HepG2 (cell line): ENCODE measurements around the gene HNRNPR. TPM values are rescaled to one million over a fixed set of nuclear protein-coding genes. Genes with fewer than 3 reads are reported as not detected.

Experiments
- CCAR2 ChIP-seq: fragments of 200-400 bp; formaldehyde crosslinking; optimal IDR thresholded peaks from 2 replicates; pipeline ENCODE3; 2018; ENCODE audit warnings: low read depth, mild to moderate bottlenecking, low read length, moderate library complexity
- MEIS1 ChIP-seq: sonication (generic); formaldehyde crosslinking; IDR thresholded peaks from 2 replicates; pipeline ENCODE4 v1.9.0; 2021; ENCODE audit warnings: mild to moderate bottlenecking, missing genetic modification reagents, moderate library complexity, borderline replicate concordance
- NFE2L1 ChIP-seq: sonication (generic); formaldehyde crosslinking; IDR thresholded peaks from 2 replicates; pipeline ENCODE4 v1.4.0; 2020; ENCODE audit warnings: missing genetic modification reagents, mild to moderate bottlenecking, borderline replicate concordance
- NR2F2 ChIP-seq: IDR thresholded peaks from 2 replicates; pipeline ENCODE4 v1.6.1; 2012; ENCODE audit warnings: low read depth, inconsistent platforms, borderline replicate concordance
- PHF20 ChIP-seq: sonication (generic); formaldehyde crosslinking; IDR thresholded peaks from 2 replicates; pipeline ENCODE4 v1.5.0; 2020; ENCODE audit warnings: mild to moderate bottlenecking, missing genetic modification reagents
- YEATS4 ChIP-seq: sonication (generic); formaldehyde crosslinking; IDR thresholded peaks from 2 replicates; pipeline ENCODE4 v1.4.0; 2020; ENCODE audit warnings: missing genetic modification reagents, borderline replicate concordance
- ZGPAT ChIP-seq: IDR thresholded peaks from 2 replicates; pipeline ENCODE4 v1.6.1; 2016; ENCODE audit warnings: mild to moderate bottlenecking
- ZNF18 ChIP-seq: sonication (generic); formaldehyde crosslinking; IDR thresholded peaks from 2 replicates; pipeline ENCODE4 v1.8.0; 2022; ENCODE audit warnings: mild to moderate bottlenecking, missing genetic modification reagents; ENCODE audit not compliant: insufficient replicate concordance
- ZNF230 ChIP-seq: sonication (generic); formaldehyde crosslinking; IDR thresholded peaks from 2 replicates; pipeline ENCODE4 v1.4.0; 2020; ENCODE audit warnings: mild to moderate bottlenecking, missing genetic modification reagents
- ZNF292 ChIP-seq: sonication (generic); formaldehyde crosslinking; IDR thresholded peaks from 2 replicates; pipeline ENCODE4 v1.8.1; 2022; ENCODE audit warnings: mild to moderate bottlenecking, low read depth, missing genetic modification reagents, borderline replicate concordance
- ZNF33B ChIP-seq: sonication (generic); formaldehyde crosslinking; IDR thresholded peaks from 2 replicates; pipeline ENCODE4 v1.5.1; 2020; ENCODE audit warnings: mild to moderate bottlenecking, missing genetic modification reagents
- ZNF530 ChIP-seq: sonication (generic); formaldehyde crosslinking; IDR thresholded peaks from 2 replicates; pipeline ENCODE4 v1.5.0; 2020; ENCODE audit warnings: low read depth, mild to moderate bottlenecking, missing genetic modification reagents
- polyA plus RNA-seq, 8 experiments: library from polyadenylated mRNA; depleted of rRNA in 3 of 8; stranded (reverse) in 7 of 8; unstranded in 1 of 8; fragments of >200 nt; fragmentation: Illumina TruSeq in 4 of 8; extraction: Trizol in 4 of 8; gene quantifications; 2 replicates each; pipeline versions ENCODE4 v1.2.1 to v1.2.3, GENCODE V29; 2011 to 2016; ENCODE audit warnings: low read depth in 4 of 8, missing spikeins in 1 of 8, mixed read lengths in 1 of 8; ENCODE audit not compliant: insufficient read depth in 1 of 8
- total RNA-seq, 5 experiments: library from RNA; depleted of rRNA; stranded (reverse); fragments of >200 nt; fragmentation: Illumina TruSeq; extraction: Trizol; gene quantifications; 2 replicates each; pipeline ENCODE4 v1.2.3, GENCODE V29; 2016; ENCODE audit warnings: low read depth in 1 of 5
- TF ChIP-seq, protein P1 (sequence below): sonication (generic); formaldehyde crosslinking; IDR thresholded peaks from 2 replicates; pipeline ENCODE4 v1.5.0; 2020; ENCODE audit warnings: missing genetic modification reagents
- TF ChIP-seq, protein P2 (sequence below): sonication (generic); formaldehyde crosslinking; IDR thresholded peaks from 2 replicates; pipeline ENCODE4 v1.8.1; 2023; ENCODE audit warnings: missing genetic modification reagents, inconsistent platforms, borderline replicate concordance
- TF ChIP-seq, protein P3 (sequence below), 2 experiments: IDR thresholded peaks; 2 replicates each; pipeline ENCODE4 v1.6.1; 2011 to 2012; ENCODE audit warnings: low read length in 2 of 2, borderline replicate concordance in 1 of 2, low read depth in 1 of 2, mild to moderate bottlenecking in 1 of 2, moderate library complexity in 1 of 2
- TF ChIP-seq, protein P4 (sequence below): sonication (generic); formaldehyde crosslinking; IDR thresholded peaks from 2 replicates; pipeline ENCODE4 v1.8.0; 2022; ENCODE audit warnings: missing genetic modification reagents, mild to moderate bottlenecking, borderline replicate concordance

HNRNPR gene
- total and polyA plus RNA-seq, 2 of the 13 experiments (the other 11 are each of a cell fraction or from before 2014, with no cell fraction given): 133 to 216 TPM

GRCh38 chr1:23344111-23344986, at the start of gene HNRNPR (continued):
- TF ChIP-seq ZNF33B (CRISPR knock-in tag): peak; percentile 51; the same call in 1 of the 2 replicates
- peak; percentile 63 for TF ChIP-seq ZGPAT (CRISPR knock-in tag)
- TF ChIP-seq, protein P1, sequence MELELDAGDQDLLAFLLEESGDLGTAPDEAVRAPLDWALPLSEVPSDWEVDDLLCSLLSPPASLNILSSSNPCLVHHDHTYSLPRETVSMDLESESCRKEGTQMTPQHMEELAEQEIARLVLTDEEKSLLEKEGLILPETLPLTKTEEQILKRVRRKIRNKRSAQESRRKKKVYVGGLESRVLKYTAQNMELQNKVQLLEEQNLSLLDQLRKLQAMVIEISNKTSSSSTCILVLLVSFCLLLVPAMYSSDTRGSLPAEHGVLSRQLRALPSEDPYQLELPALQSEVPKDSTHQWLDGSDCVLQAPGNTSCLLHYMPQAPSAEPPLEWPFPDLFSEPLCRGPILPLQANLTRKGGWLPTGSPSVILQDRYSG: 0 out of 2 replicates have a peak, but pooled peaks have one; percentile 42
- no peak for TF ChIP-seq CCAR2
- TF ChIP-seq ZNF530: no peak
- TF ChIP-seq ZNF230: peak; percentile 69; the same call in 1 of the 2 replicates
- 0 out of 2 replicates have a peak, but pooled peaks have one; percentile 35 for TF ChIP-seq MEIS1 (CRISPR knock-in tag)
- TF ChIP-seq YEATS4 (CRISPR knock-in tag): peak; percentile 88; the same call in 1 of the 2 replicates
- peak; percentile 56; the same call in 1 of the 2 replicates for TF ChIP-seq PHF20
- TF ChIP-seq, protein P2, sequence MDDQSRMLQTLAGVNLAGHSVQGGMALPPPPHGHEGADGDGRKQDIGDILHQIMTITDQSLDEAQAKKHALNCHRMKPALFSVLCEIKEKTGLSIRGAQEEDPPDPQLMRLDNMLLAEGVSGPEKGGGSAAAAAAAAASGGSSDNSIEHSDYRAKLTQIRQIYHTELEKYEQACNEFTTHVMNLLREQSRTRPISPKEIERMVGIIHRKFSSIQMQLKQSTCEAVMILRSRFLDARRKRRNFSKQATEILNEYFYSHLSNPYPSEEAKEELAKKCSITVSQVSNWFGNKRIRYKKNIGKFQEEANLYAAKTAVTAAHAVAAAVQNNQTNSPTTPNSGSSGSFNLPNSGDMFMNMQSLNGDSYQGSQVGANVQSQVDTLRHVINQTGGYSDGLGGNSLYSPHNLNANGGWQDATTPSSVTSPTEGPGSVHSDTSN (CRISPR knock-in tag): peak; percentile 90
- TF ChIP-seq ZNF18 (CRISPR knock-in tag): peak; percentile 6
- no peak for TF ChIP-seq NFE2L1
- TF ChIP-seq, protein P3, sequence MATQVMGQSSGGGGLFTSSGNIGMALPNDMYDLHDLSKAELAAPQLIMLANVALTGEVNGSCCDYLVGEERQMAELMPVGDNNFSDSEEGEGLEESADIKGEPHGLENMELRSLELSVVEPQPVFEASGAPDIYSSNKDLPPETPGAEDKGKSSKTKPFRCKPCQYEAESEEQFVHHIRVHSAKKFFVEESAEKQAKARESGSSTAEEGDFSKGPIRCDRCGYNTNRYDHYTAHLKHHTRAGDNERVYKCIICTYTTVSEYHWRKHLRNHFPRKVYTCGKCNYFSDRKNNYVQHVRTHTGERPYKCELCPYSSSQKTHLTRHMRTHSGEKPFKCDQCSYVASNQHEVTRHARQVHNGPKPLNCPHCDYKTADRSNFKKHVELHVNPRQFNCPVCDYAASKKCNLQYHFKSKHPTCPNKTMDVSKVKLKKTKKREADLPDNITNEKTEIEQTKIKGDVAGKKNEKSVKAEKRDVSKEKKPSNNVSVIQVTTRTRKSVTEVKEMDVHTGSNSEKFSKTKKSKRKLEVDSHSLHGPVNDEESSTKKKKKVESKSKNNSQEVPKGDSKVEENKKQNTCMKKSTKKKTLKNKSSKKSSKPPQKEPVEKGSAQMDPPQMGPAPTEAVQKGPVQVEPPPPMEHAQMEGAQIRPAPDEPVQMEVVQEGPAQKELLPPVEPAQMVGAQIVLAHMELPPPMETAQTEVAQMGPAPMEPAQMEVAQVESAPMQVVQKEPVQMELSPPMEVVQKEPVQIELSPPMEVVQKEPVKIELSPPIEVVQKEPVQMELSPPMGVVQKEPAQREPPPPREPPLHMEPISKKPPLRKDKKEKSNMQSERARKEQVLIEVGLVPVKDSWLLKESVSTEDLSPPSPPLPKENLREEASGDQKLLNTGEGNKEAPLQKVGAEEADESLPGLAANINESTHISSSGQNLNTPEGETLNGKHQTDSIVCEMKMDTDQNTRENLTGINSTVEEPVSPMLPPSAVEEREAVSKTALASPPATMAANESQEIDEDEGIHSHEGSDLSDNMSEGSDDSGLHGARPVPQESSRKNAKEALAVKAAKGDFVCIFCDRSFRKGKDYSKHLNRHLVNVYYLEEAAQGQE (IDR thresholded peaks at IDR 0.05; ENCODE audit: borderline replicate concordance in 1 of 2, low read depth in 1 of 2, low read length in 2 of 2): peak in 1 of 2 experiments; percentile 46; a peak in 1 of 4 replicates
- peak; percentile 6; the same call in 1 of the 2 replicates for TF ChIP-seq NR2F2
- no peak for TF ChIP-seq ZNF292
- TF ChIP-seq, protein P4, sequence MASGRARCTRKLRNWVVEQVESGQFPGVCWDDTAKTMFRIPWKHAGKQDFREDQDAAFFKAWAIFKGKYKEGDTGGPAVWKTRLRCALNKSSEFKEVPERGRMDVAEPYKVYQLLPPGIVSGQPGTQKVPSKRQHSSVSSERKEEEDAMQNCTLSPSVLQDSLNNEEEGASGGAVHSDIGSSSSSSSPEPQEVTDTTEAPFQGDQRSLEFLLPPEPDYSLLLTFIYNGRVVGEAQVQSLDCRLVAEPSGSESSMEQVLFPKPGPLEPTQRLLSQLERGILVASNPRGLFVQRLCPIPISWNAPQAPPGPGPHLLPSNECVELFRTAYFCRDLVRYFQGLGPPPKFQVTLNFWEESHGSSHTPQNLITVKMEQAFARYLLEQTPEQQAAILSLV (CRISPR knock-in tag): peak; percentile 53; the same call in 1 of the 2 replicates
